Measurements from ENCODE around the gene PRDM1. TPM values are rescaled to one million over a fixed set of nuclear protein-coding genes. Genes with fewer than 3 reads are reported as not detected.

PRDM1 gene
- total RNA-seq, 2 donors from 2014 or later: 1.3 to 2.6 TPM

- Histone ChIP-seq H3K4me3 (no peak overlapping the region), H3K36me3 (replicated peaks in 1 of 2; ENCODE audit: insufficient read depth in 1 of 2, low read depth in 2 of 2) (no peaks in the 10 kb centered on the region), H3K27me3 (no peaks in the 10 kb centered on the region), H3K4me1 (peaks cover 14% of the 10 kb centered on the region), H3K27ac (peak overlapping the region in 2 of 4 donors; percentile 14 to 75), H3K9me3 (no peaks in the 10 kb centered on the region)
- ATAC-seq (no peak), DNase-seq (peak in 2 of 4 donors; percentile 23 to 46)
- intact Hi-C loops (cut with DNase I): no loop called here
- TF ChIP-seq POLR2A (IDR thresholded peaks at IDR 0.05) (no peak), CTCF (IDR thresholded peaks at IDR 0.05) (peak in 4 of 7 experiments; percentile 5 to 31 (median 26))
- WGBS, 2 donors: 74 to 75% methylated on average over 5 of the region's 5 CpGs
Observed at GRCh38 chr6:106084106-106084988, 1.8 kb upstream of the PRDM1 start.

GRCh38 chr6:106084989-106085691, 996 bp upstream of the PRDM1 start:
- Histone ChIP-seq H3K4me3 (no peak overlapping the region), H3K27ac (peak overlapping the region in 3 of 4 donors; percentile 57 to 75 (median 64)), H3K4me1 (peaks cover 14% of the 10 kb centered on the region), H3K9me3 (no peaks in the 10 kb centered on the region), H3K27me3 (no peaks in the 10 kb centered on the region), H3K36me3 (replicated peaks in 1 of 2; ENCODE audit: insufficient read depth in 1 of 2, low read depth in 2 of 2) (no peaks in the 10 kb centered on the region)
- ATAC-seq: no peak
- no peak for DNase-seq
- TF ChIP-seq CTCF (IDR thresholded peaks at IDR 0.05) (no peak), POLR2A (IDR thresholded peaks at IDR 0.05) (no peak)
- intact Hi-C loops (cut with DNase I): no loop called here
- 24 to 35% methylated on average over 7 of the region's 7 CpGs for WGBS, 2 donors

- Histone ChIP-seq H3K4me3 (no peak overlapping the region), H3K36me3 (replicated peaks in 1 of 2; ENCODE audit: insufficient read depth in 1 of 2, low read depth in 2 of 2) (no peaks in the 10 kb centered on the region), H3K4me1 (peaks cover 14% of the 10 kb centered on the region), H3K9me3 (no peaks in the 10 kb centered on the region), H3K27me3 (no peaks in the 10 kb centered on the region), H3K27ac (peak overlapping the region in 3 of 4 donors; percentile 57 to 75 (median 64))
- intact Hi-C loops (cut with DNase I): no loop called here
- WGBS, 2 donors: 0 to 2% methylated on average over 6 of the region's 6 CpGs
- DNase-seq (no peak), ATAC-seq (peak; percentile 4)
- TF ChIP-seq POLR2A (IDR thresholded peaks at IDR 0.05) (no peak), CTCF (IDR thresholded peaks at IDR 0.05) (no peak)
Observed at GRCh38 chr6:106085692-106085983, 498 bp upstream of the PRDM1 start.

GRCh38 chr6:106086814-106087175, 659 bp downstream of the PRDM1 start:
- intact Hi-C loops (cut with DNase I): no loop called here
- peak overlapping the region in 1 of 4 donors; percentile 75 for H3K27ac ChIP-seq
- no peaks in the 10 kb centered on the region for H3K27me3 ChIP-seq

More at GRCh38 chr6:106086814-106087175, 659 bp downstream of the PRDM1 start:
- Histone ChIP-seq H3K4me3 (no peak overlapping the region), H3K9me3 (no peaks in the 10 kb centered on the region), H3K4me1 (peaks cover 14% of the 10 kb centered on the region), H3K36me3 (replicated peaks in 1 of 2; ENCODE audit: insufficient read depth in 1 of 2, low read depth in 2 of 2) (no peaks in the 10 kb centered on the region)
- DNase-seq: no peak
- WGBS, 2 donors: 1 to 7% methylated on average over 3 of the region's 3 CpGs
- ATAC-seq: no peak
- no peak for TF ChIP-seq POLR2A (IDR thresholded peaks at IDR 0.05)
- TF ChIP-seq CTCF (IDR thresholded peaks at IDR 0.05): no peak

All from body of pancreas (tissue), 4 donors.